HepG2 (cell line): ENCODE results near the gene ITGAE. TPM values are rescaled to one million over a fixed set of nuclear protein-coding genes. Genes with fewer than 3 reads are reported as not detected.

ENCODE experiments used
- ATAC-seq: fragments of 200-7000 bp; cut with Tn5 transposase; 3 replicates; pipeline ENCODE4 v1.9.1; 2020; ENCODE audit warnings: mild to moderate bottlenecking, moderate library complexity
- BruUV-seq: library from RNA; stranded (reverse); fragments of 400-500 nt; replicated peaks from 2 replicates; lab custom pipeline; 2021; lab: Mats Ljungman, UMichigan
- CTCF ChIA-PET: fragments of 300-600 bp; formaldehyde crosslinking; extraction: SDS; loops from one replicate; lab custom pipeline; 2021; ENCODE audit warnings: low total read pairs, inconsistent platforms, low intra/inter-chr PET ratio; lab: Yijun Ruan, JAX
- POLR2A ChIA-PET: fragments of 350-600 bp; sonication (Branson Sonifier 250); formaldehyde crosslinking; loops from one replicate; lab custom pipeline; 2020; ENCODE audit warnings: antibody characterized with exemption, inconsistent platforms; lab: Yijun Ruan, JAX
- DNase-seq: peaks from one replicate; pipeline ENCODE4 v3.0.0-alpha.2; 2015; ENCODE audit warnings: low spot score
- FAIRE-seq: peaks from 3 replicates; lab custom pipeline; 2011; peaks lifted over from hg19 to GRCh38; lab: Jason Lieb, UNC
- H2AFZ ChIP-seq: one replicate; pipeline ENCODE4 v1.6.1; 2011; ENCODE audit warnings: low read length, inconsistent platforms
- H3K27ac ChIP-seq: fragments of 300-600 bp; 3 replicates; pipeline ENCODE4 v1.8.0; 2011; ENCODE audit warnings: mixed run types, mild to moderate bottlenecking, mixed read lengths, low read length, inconsistent platforms; ENCODE audit not compliant: insufficient read depth; ENCODE audit errors: extremely low read length
- H3K27me3 ChIP-seq, 2 experiments: fragments of 200-600 bp in 1 of 2; 2 replicates in 1 of 2; 3 replicates in 1 of 2; pipeline versions ENCODE4 v1.6.0 to v1.8.0; 2011; ENCODE audit warnings: low read length in 2 of 2, mild to moderate bottlenecking in 2 of 2, moderate library complexity in 2 of 2, inconsistent platforms in 1 of 2; ENCODE audit not compliant: insufficient read depth in 2 of 2, control insufficient read depth in 1 of 2
- H3K36me3 ChIP-seq, 2 experiments: fragments of 200-600 bp in 1 of 2; replicated peaks in 1 of 2; 2 replicates in 1 of 2; 3 replicates in 1 of 2; pipeline versions ENCODE4 v1.5.1 to v1.8.0; 2011; ENCODE audit warnings: low read length in 2 of 2, inconsistent platforms in 1 of 2; ENCODE audit not compliant: insufficient read depth in 2 of 2, control insufficient read depth in 1 of 2
- H3K4me1 ChIP-seq: 2 replicates; pipeline ENCODE4 v1.5.1; 2012; ENCODE audit warnings: low read length, inconsistent platforms; ENCODE audit not compliant: insufficient read depth
- H3K4me2 ChIP-seq: 2 replicates; pipeline ENCODE4 v1.6.0; 2011; ENCODE audit warnings: low read depth, low read length, inconsistent platforms
- H3K4me3 ChIP-seq, 3 experiments: fragments of 200-600 bp in 1 of 3; sonication (generic), shearing (Covaris generic) in 1 of 3; replicated peaks in 1 of 3; 2 replicates each; pipeline ENCODE4 v1.5.1; 2011 to 2016; ENCODE audit warnings: low read length in 3 of 3, inconsistent platforms in 2 of 3, low read depth in 2 of 3, mild to moderate bottlenecking in 2 of 3, control low read depth in 1 of 3, mixed read lengths in 1 of 3; ENCODE audit not compliant: insufficient read depth in 1 of 3
- H3K79me2 ChIP-seq: one replicate; pipeline ENCODE4 v1.6.1; 2011; ENCODE audit warnings: low read length, inconsistent platforms; ENCODE audit not compliant: insufficient read depth
- H3K9ac ChIP-seq: 2 replicates; pipeline ENCODE4 v1.6.0; 2011; ENCODE audit warnings: mild to moderate bottlenecking, low read depth, low read length, inconsistent platforms; ENCODE audit not compliant: insufficient read depth
- H3K9me3 ChIP-seq: 2 replicates; pipeline ENCODE4 v1.5.1; 2012; ENCODE audit warnings: mild to moderate bottlenecking, low read length
- H4K20me1 ChIP-seq: 2 replicates; pipeline ENCODE4 v1.6.0; 2011; ENCODE audit warnings: inconsistent platforms, mild to moderate bottlenecking, low read length, moderate library complexity; ENCODE audit not compliant: insufficient read depth
- DBP ChIP-seq: sonication (generic); formaldehyde crosslinking; IDR thresholded peaks from 2 replicates; pipeline ENCODE4 v1.4.0; 2020; ENCODE audit warnings: missing genetic modification reagents; ENCODE audit errors: not compliant biosample characterization
- DMAP1 ChIP-seq: IDR thresholded peaks from 2 replicates; pipeline ENCODE4 v1.6.1; 2016
- GMEB2 ChIP-seq: IDR thresholded peaks from 2 replicates; pipeline ENCODE4 v1.6.1; 2016; ENCODE audit warnings: missing biosample characterization, missing genetic modification reagents, low read depth
- KDM4B ChIP-seq: sonication (generic); formaldehyde crosslinking; IDR thresholded peaks from 2 replicates; pipeline ENCODE4 v1.4.0; 2020; ENCODE audit warnings: missing genetic modification reagents
- PATZ1 ChIP-seq: sonication (generic); formaldehyde crosslinking; IDR thresholded peaks from 2 replicates; pipeline ENCODE4 v1.4.0; 2020; ENCODE audit warnings: missing genetic modification reagents
- SRY ChIP-seq: sonication (generic); formaldehyde crosslinking; IDR thresholded peaks from 2 replicates; pipeline ENCODE4 v1.8.0; 2022; ENCODE audit warnings: mild to moderate bottlenecking, missing genetic modification reagents
- ZNF337 ChIP-seq: sonication (generic); formaldehyde crosslinking; IDR thresholded peaks from 2 replicates; pipeline ENCODE4 v1.5.1; 2020; ENCODE audit warnings: missing genetic modification reagents, low read depth, mild to moderate bottlenecking, borderline replicate concordance
- WGBS: methylation state at CpG from one replicate; pipeline ENCODE4 v1.1.6; 2017; ENCODE audit warnings: low lambda C conversion rate; 5-methylcytosine and 5-hydroxymethylcytosine counted together
- in situ Hi-C: cut with HindIII; loops from 2 replicates; pipeline ENCODE4 v1.10.0; 2017; ENCODE audit warnings: low pct_unique_long_range_greater_than_20kb; ENCODE audit not compliant: extremely low pct_ligation_motif_present
- intact Hi-C: fragments of 100-400 bp; cut with micrococcal nuclease; formaldehyde crosslinking; loops from one replicate; pipeline ENCODE4 v1.10.0; 2022; ENCODE audit not compliant: unreplicated experiment
- polyA plus RNA-seq, 8 experiments: library from polyadenylated mRNA; depleted of rRNA in 3 of 8; stranded (reverse) in 7 of 8; unstranded in 1 of 8; fragments of >200 nt; fragmentation: Illumina TruSeq in 4 of 8; extraction: Trizol in 4 of 8; gene quantifications; 2 replicates each; pipeline versions ENCODE4 v1.2.1 to v1.2.3, GENCODE V29; 2011 to 2016; ENCODE audit warnings: low read depth in 4 of 8, missing spikeins in 1 of 8, mixed read lengths in 1 of 8; ENCODE audit not compliant: insufficient read depth in 1 of 8
- total RNA-seq, 5 experiments: library from RNA; depleted of rRNA; stranded (reverse); fragments of >200 nt; fragmentation: Illumina TruSeq; extraction: Trizol; gene quantifications; 2 replicates each; pipeline ENCODE4 v1.2.3, GENCODE V29; 2016; ENCODE audit warnings: low read depth in 1 of 5

Gene ITGAE
- total and polyA plus RNA-seq, 2 of the 13 experiments (the other 11 are each of a cell fraction or from before 2014, with no cell fraction given) = 42.3 to 49.0 TPM

- CTCF ChIA-PET = no interaction called here
- TF ChIP-seq PATZ1 (CRISPR knock-in tag) (no peak), GMEB2 (CRISPR knock-in tag) (no peak), DBP (CRISPR knock-in tag) (no peak), DMAP1 (CRISPR knock-in tag) (no peak), ZNF337 (CRISPR knock-in tag) (no peak), SRY (CRISPR knock-in tag) (no peak), KDM4B (CRISPR knock-in tag) (no peak)
- H3K27ac ChIP-seq = no peak overlapping the region
- no peak overlapping the region for H3K9ac ChIP-seq
- H3K4me2 ChIP-seq = no peak overlapping the region
- DNase-seq = no peak
- peaks cover 35% of the 10 kb centered on the region for H3K4me1 ChIP-seq
- in situ Hi-C loops = no loop called here
- H3K9me3 ChIP-seq = no peaks in the 10 kb centered on the region
- peaks cover 4% of the 10 kb centered on the region; the same call in 1 of the 2 replicates for H4K20me1 ChIP-seq
- H2AFZ ChIP-seq = no peak overlapping the region
- no peaks in the 10 kb centered on the region; a peak in 1 of 5 replicates for H3K27me3 ChIP-seq
- intact Hi-C loops = no loop called here
- peaks cover 17% of the 10 kb centered on the region for H3K79me2 ChIP-seq
- H3K4me3 ChIP-seq = no peak overlapping the region
- WGBS = 96% methylated on average over 4 of the region's 4 CpGs
- no TSS peak for BruUV-seq
- FAIRE-seq = no peak
- POLR2A ChIA-PET = no interaction called here
- no peak for ATAC-seq
- H3K36me3 ChIP-seq = no peaks in the 10 kb centered on the region
Measured at GRCh38 chr17:3672571-3672970, 128.4 kb downstream of the ITGAE start.
